GM19455 (cell line): ENCODE measurements around the gene CDHR5.
"Not testable (repeated sequence)": the region's sequence is repeated elsewhere in the genome, so short reads cannot be mapped to it uniquely, and the experiment has no call there.

ENCODE experiments used
- ATAC-seq: cut with Tn5 transposase; IDR thresholded peaks from one replicate; pipeline ENCODE4 v1.9.1; 2021; ENCODE audit not compliant: unreplicated experiment

Gene CDHR5, protein sequence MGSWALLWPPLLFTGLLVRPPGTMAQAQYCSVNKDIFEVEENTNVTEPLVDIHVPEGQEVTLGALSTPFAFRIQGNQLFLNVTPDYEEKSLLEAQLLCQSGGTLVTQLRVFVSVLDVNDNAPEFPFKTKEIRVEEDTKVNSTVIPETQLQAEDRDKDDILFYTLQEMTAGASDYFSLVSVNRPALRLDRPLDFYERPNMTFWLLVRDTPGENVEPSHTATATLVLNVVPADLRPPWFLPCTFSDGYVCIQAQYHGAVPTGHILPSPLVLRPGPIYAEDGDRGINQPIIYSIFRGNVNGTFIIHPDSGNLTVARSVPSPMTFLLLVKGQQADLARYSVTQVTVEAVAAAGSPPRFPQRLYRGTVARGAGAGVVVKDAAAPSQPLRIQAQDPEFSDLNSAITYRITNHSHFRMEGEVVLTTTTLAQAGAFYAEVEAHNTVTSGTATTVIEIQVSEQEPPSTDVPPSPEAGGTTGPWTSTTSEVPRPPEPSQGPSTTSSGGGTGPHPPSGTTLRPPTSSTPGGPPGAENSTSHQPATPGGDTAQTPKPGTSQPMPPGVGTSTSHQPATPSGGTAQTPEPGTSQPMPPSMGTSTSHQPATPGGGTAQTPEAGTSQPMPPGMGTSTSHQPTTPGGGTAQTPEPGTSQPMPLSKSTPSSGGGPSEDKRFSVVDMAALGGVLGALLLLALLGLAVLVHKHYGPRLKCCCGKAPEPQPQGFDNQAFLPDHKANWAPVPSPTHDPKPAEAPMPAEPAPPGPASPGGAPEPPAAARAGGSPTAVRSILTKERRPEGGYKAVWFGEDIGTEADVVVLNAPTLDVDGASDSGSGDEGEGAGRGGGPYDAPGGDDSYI

GRCh38 chr11:624705-625635 is at the start of gene CDHR5:
CDHR5 (minus strand) TSS chr11:624955; CDS start chr11:624902, 53 bp downstream.
- no peak for ATAC-seq

GRCh38 chr11:674406-674805 is 49.7 kb upstream of the CDHR5 start:
- ATAC-seq = no peak

GRCh38 chr11:673866-674265 is 49.1 kb upstream of the CDHR5 start:
- no peak for ATAC-seq

DNA sequence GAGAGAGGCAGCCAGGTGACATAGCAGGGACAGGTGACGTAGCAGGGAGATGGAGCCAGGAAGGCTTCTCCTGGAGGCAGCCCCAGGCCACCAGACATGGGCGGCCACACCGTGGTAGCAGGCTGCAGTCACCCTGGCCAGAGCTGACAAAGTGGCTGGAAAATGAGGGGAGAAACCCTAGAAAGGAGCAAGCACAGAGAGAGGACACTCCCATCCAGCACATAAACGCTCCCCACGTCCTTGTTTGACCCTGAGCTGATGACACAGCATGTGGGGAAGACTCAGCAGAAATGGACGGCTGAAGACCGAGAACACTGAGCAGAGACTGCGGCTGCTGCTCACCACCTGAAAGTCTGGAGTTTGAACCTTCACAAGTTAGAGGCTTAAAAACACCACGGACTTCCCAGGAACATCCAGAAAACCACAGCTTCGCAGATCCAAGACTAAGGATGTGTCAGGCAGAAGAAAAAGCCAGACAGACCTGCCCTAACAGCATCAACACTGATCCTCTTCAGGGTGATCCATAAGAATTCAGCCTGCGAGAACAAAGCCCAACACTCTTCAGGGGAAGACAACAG is 41.0 kb upstream of the CDHR5 start:
- no peak for ATAC-seq

DNA sequence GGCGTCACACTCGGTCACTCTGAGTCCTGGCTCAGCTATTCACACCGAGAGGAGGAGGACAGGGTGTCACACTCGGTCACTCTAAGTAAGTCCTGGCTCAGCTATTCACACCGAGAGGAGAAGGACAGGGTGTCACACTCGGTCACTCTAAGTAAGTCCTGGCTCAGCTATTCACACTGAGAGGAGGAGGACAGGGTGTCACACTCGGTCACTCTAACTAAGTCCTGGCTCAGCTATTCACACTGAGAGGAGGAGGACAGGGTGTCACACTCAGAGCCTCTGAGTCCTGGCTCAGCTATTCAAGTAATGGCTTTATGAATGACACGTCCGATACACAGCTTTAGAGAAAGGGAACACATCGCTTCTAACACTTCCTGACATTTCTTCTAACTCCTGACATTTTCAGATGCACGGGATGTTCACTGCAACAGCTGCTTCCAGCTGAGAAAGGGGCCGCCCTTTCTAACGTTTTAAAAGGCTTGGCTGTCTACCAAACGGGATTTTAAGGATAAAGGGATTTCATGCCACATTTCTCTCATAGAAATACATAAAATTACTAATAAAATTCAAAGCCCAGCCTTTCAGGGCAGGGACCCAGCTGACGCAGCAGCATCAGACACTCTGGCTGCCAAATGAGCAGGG is 40.4 kb upstream of the CDHR5 start:
- no peak for ATAC-seq

- no peak for ATAC-seq
Measured at GRCh38 chr11:662689-663274, 38.0 kb upstream of the CDHR5 start.

DNA sequence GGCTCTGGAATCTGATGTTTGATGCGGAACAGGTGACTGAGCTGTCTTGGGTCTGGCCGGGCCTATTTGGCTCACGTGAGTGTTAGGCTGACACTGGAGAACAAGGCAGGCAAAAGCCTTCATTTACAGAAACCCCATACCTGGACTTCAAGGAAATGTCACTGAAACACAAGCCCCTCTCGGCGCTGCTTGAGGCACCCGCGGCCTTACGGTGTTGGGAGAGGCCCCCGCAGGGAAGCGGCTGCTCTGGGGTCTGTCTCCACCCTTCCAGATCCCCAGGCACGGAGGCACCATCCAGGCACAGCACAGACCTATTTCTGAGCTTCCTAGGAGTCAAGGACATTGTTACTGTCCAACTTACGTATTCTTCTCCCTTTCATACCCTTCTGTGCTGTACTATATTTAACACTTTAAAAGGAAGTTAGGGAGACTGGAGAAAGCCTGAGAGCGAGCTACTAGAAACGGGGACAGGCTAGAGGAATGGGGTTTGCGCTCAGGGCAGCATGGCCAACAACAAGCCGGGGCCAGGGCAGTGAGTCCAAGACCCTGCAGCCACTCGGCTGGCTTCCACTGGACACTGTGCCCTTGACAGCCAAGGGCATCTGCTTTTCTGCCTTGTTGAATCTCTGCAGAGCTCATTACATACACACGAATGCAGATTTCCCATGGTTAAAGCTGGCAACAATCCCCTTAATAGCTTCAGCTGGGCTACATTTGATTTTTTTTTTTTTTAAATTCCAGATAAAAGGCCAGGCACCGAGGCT is 36.1 kb upstream of the CDHR5 start:
- no peak for ATAC-seq

DNA sequence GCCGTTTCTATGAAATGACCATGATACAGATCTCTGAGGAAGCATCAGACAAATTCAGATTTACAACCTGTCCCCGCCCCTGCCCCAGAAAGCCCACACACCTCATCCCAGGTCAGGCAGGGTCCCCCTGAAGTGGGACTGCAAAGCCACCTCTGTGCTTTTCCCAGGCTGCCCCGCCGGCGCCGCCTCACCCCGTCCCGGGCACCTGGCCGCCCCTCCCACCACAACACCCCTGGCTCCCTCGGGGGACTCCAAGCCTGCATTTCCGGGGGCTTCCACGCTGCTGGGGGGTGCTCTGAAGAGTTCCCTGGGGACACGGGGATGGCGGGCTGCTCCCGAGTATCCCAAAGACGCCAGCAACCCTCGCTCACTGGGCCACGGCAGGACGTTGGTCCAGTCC is 35.5 kb upstream of the CDHR5 start:
- ATAC-seq = no peak

DNA sequence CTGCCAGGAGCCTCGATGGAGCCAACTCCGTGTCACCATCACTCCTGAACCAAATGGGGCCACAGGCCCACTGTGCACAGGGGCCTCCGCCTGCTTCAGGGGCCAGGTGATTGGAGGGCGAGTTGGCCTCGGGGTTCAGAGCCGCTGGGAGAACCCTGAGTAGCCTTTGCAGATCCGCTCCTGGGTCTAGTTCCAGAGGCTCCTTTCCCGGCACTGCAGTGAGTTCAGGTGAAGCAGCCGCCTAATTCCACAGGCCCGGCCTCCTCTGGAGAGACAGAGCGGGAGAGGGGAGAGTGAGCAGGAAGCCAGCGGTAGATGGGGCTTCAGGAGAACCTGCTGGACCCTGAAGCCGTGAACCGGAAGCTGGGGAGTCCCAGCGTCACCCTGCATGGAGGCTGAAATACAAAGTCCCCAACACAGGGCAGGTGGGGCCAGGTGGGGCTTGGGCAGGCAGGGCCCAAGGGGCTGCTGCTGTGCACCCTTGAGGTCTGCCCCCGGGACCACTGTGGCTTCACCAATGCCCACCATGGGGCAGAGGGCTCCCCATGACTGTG is 34.9 kb upstream of the CDHR5 start:
- no peak for ATAC-seq

DNA sequence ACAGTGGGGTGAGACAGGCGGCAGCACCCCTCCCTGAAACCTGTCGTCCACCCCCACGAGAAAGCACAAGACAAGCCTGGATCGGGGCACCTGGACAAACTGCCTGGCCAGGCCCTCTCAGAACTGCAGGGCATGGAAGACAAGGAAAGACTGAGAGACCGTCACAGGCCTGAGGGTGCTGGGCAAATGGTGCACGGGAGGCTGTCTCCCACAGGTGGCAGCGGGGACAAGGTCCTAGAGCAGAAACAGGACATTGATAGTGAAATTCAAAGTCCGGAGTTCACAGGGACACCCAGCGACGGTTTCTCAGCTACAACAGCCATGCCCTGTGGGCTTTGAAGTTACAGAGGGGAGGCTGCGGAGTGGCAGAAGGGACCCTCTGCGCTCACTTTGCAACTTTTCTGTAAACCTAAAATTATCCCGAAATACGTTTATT is 33.0 kb upstream of the CDHR5 start:
- no peak for ATAC-seq

DNA sequence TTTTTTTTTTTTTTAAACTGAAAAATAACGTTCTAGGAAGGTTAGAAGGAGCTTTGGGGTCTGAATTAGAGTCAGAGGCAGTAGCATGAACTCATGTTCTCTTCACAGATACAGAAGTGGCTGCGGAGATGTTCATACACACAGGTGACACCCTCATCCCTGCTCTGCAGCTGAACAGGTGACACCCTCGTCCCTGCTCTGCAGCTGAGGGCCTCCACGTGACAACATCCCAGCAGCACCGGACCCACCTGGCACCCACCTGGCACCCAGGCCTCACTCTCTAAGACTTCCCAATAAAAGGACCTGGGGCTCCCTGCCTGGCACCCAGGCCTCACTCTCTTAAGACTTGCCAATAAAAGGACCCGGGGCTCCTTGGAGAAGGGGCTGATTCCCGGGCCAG is 32.1 kb upstream of the CDHR5 start:
- no peak for ATAC-seq

- no peak for ATAC-seq
Measured at GRCh38 chr11:656426-656825, 31.7 kb upstream of the CDHR5 start.

GRCh38 chr11:655036-655726 is 30.4 kb upstream of the CDHR5 start:
- ATAC-seq = no peak

GRCh38 chr11:654444-654843 is 29.7 kb upstream of the CDHR5 start:
- ATAC-seq = not testable (repeated sequence)

GRCh38 chr11:653837-654236 is 29.1 kb upstream of the CDHR5 start:
- no peak for ATAC-seq

DNA sequence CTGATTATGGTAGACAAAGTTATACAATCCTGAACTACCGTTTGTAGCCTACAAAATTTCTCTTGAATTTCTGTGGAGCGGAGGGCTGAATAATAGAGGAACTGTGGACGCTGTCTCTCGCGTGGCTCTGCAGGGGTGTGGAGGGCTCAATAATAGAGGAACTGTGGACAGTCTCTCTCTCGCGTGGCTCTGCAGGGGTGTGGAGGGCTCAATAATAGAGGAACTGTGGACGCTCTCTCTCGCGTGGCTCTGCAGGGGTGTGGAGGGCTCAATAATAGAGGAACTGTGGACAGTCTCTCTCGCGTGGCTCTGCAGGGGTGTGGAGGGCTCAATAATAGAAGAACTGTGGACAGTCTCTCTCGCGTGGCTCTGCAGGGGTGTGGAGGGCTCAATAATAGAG is 28.4 kb upstream of the CDHR5 start:
- not testable (repeated sequence) for ATAC-seq

DNA sequence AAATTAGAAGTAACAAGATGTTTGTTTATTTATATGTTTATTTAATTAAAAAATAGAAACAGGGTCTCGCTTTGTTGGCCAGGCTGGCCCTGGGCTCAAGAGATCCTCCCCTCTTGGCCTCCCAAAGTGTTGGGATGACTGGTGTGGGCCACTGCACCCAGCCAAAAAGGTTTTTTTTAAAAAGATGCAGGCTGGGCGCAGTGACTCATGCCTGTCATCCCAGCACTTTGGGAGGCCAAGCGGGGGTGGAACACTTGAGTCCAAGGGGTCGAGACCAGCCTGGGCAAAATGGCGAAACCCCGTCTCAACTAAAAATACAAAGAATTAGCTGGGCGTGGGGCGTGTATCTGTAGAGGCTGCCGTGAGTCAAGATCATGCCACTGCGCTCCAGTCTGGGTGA is 25.7 kb upstream of the CDHR5 start:
- no peak for ATAC-seq

GRCh38 chr11:647672-648158 is 23.0 kb upstream of the CDHR5 start:
- ATAC-seq = not testable (repeated sequence)
